HG02852 (cell line): Measurements from ENCODE around the gene KIF18A.

Experiments used
- ATAC-seq: cut with Tn5 transposase; IDR thresholded peaks from one replicate; pipeline ENCODE4 v1.9.1; 2021; ENCODE audit warnings: mild to moderate bottlenecking, moderate library complexity; ENCODE audit not compliant: unreplicated experiment

KIF18A gene

DNA sequence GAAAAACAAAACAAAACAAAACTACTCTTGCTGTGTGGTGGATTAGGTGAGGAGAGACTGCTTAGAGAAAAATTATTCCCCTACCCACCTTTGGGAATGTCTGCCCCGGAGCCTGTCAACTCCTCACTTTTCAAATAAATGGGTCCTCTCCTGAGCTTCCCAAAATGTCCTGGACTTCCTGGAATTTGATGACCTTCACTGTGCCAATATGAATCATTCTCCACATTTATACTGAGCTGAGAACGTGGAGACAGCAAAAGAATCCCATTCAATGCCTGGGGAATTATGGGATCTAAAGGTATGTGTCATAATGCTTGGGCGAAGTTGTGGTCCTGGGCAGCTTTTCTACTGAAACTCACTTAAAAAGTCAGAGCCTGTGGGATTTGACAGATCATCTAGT, 136.8 kb downstream of the KIF18A start:
- no peak for ATAC-seq
